K562 (cell line): ENCODE measurements around the gene SMG6. TPM values are rescaled to one million over a fixed set of nuclear protein-coding genes. Genes with fewer than 3 reads are reported as not detected.

Experiments
- ATAC-seq: fragments of 200-7000 bp; cut with Tn5 transposase; 3 replicates; pipeline ENCODE4 v1.9.1; 2020; ENCODE audit warnings: moderate library complexity
- BruUV-seq: library from RNA; stranded (reverse); fragments of 400-500 nt; replicated peaks from 2 replicates; lab custom pipeline; 2021; lab: Mats Ljungman, UMichigan
- CTCF ChIA-PET: fragments of 300-600 bp; formaldehyde crosslinking; extraction: SDS; loops from one replicate; lab custom pipeline; 2021; ENCODE audit warnings: low intra/inter-chr PET ratio; lab: Yijun Ruan, JAX
- POLR2A ChIA-PET: fragments of 300-600, 350-650 bp; sonication (Branson Sonifier 250); formaldehyde crosslinking; extraction: SDS; loops from one replicate; lab custom pipeline; 2021; ENCODE audit warnings: antibody characterized with exemption, inconsistent platforms; lab: Yijun Ruan, JAX
- DNase-seq, 4 experiments: peaks; one replicate each; pipeline versions ENCODE4 v3.0.0 to v3.0.0-alpha.2; 2011 to 2018; ENCODE audit warnings: low spot score in 3 of 4, mixed read lengths in 3 of 4; ENCODE audit errors: extremely low read depth in 1 of 4
- FAIRE-seq: peaks from 2 replicates; lab custom pipeline; 2011; peaks lifted over from hg19 to GRCh38; lab: Jason Lieb, UNC
- H2AFZ ChIP-seq: 2 replicates; pipeline ENCODE4 v1.6.0; 2011; ENCODE audit warnings: low read depth, low read length, control low read depth, inconsistent platforms
- H3K27ac ChIP-seq: fragments of 200-600 bp; 3 replicates; pipeline ENCODE4 v1.8.0; 2011; ENCODE audit warnings: low read depth, mild to moderate bottlenecking, control low read depth, inconsistent platforms, low read length, moderate library complexity, mixed read lengths; ENCODE audit errors: extremely low read depth
- H3K27me3 ChIP-seq, 2 experiments: fragments of 300-600 bp in 1 of 2; 2 replicates in 1 of 2; 3 replicates in 1 of 2; pipeline versions ENCODE4 v1.6.0 to v1.8.0; 2011; ENCODE audit warnings: inconsistent platforms in 2 of 2, low read length in 2 of 2, mild to moderate bottlenecking in 1 of 2, mixed read lengths in 1 of 2, moderate library complexity in 1 of 2; ENCODE audit not compliant: control insufficient read depth in 2 of 2, insufficient read depth in 2 of 2
- H3K36me3 ChIP-seq: fragments of 300-600 bp; 3 replicates; pipeline ENCODE4 v1.8.0; 2011; ENCODE audit warnings: mild to moderate bottlenecking, low read length, inconsistent platforms; ENCODE audit not compliant: control insufficient read depth, insufficient read depth
- H3K4me1 ChIP-seq, 2 experiments: fragments of 200-600 bp in 1 of 2; replicated peaks in 1 of 2; 2 replicates in 1 of 2; 3 replicates in 1 of 2; pipeline versions ENCODE4 v1.5.1 to v1.8.0; 2011; ENCODE audit warnings: inconsistent platforms in 2 of 2, low read length in 2 of 2, mild to moderate bottlenecking in 1 of 2, mixed read lengths in 1 of 2, moderate library complexity in 1 of 2; ENCODE audit not compliant: control insufficient read depth in 2 of 2, insufficient read depth in 2 of 2
- H3K4me2 ChIP-seq: 2 replicates; pipeline ENCODE4 v1.6.1; 2011; ENCODE audit warnings: low read length, control low read depth, inconsistent platforms, mixed read lengths; ENCODE audit not compliant: insufficient read depth
- H3K4me3 ChIP-seq: fragments of 200-600 bp; sonication (generic), shearing (Covaris generic); 2 replicates; pipeline ENCODE4 v1.5.1; 2016; ENCODE audit warnings: control low read depth, inconsistent platforms
- H3K79me2 ChIP-seq: fragments of 200-600 bp; 3 replicates; pipeline ENCODE4 v1.8.0; 2011; ENCODE audit warnings: low read length, inconsistent platforms; ENCODE audit not compliant: control insufficient read depth, insufficient read depth
- H3K9ac ChIP-seq, 2 experiments: 2 replicates each; pipeline versions ENCODE4 v1.6.0 to v1.6.1; 2011; ENCODE audit warnings: low read depth in 2 of 2, low read length in 2 of 2, control low read depth in 1 of 2, inconsistent platforms in 1 of 2, mild to moderate bottlenecking in 1 of 2, mixed read lengths in 1 of 2; ENCODE audit not compliant: insufficient read depth in 1 of 2
- H3K9me1 ChIP-seq: one replicate; pipeline ENCODE4 v1.6.0; 2011; ENCODE audit warnings: inconsistent platforms, mild to moderate bottlenecking, low read length, moderate library complexity; ENCODE audit not compliant: control insufficient read depth, insufficient read depth
- H3K9me3 ChIP-seq: replicated peaks from 2 replicates; pipeline ENCODE4 v1.5.1; 2011; ENCODE audit warnings: low read depth, low read length, inconsistent platforms; ENCODE audit not compliant: control insufficient read depth, insufficient read depth
- H4K20me1 ChIP-seq: replicated peaks from 2 replicates; pipeline ENCODE4 v1.6.1; 2011; ENCODE audit warnings: low read length, inconsistent platforms, mixed read lengths; ENCODE audit not compliant: control insufficient read depth, insufficient read depth
- CBX5 ChIP-seq: IDR thresholded peaks from 2 replicates; pipeline ENCODE4 v1.6.1; 2014; ENCODE audit warnings: low read depth, borderline replicate concordance
- CREBBP ChIP-seq: IDR thresholded peaks from one replicate; pipeline ENCODE4 v1.6.1; 2012; ENCODE audit warnings: low read depth, mild to moderate bottlenecking, control low read depth, inconsistent platforms, low read length
- ELK1 ChIP-seq: sonication (generic); formaldehyde crosslinking; IDR thresholded peaks from 2 replicates; pipeline ENCODE4 v1.8.1; 2022; ENCODE audit warnings: missing genetic modification reagents
- NR3C1 ChIP-seq: sonication (generic); formaldehyde crosslinking; IDR thresholded peaks from 2 replicates; pipeline ENCODE4 v1.8.1; 2022; ENCODE audit warnings: missing genetic modification reagents
- POLR2G ChIP-seq: fragments of 200-400 bp; formaldehyde crosslinking; IDR thresholded peaks from 2 replicates; pipeline ENCODE4 v1.6.1; 2017; ENCODE audit warnings: low read depth, mild to moderate bottlenecking, antibody characterized with exemption, low read length, moderate library complexity
- RBM14 ChIP-seq: fragments of 200-400 bp; formaldehyde crosslinking; IDR thresholded peaks from 2 replicates; pipeline ENCODE4 v1.6.1; 2018; ENCODE audit warnings: low read depth, mild to moderate bottlenecking, low read length, moderate library complexity, borderline replicate concordance; ENCODE audit not compliant: insufficient read depth
- SMARCC2 ChIP-seq: fragments of 450-650 bp; IDR thresholded peaks from 2 replicates; pipeline ENCODE4 v1.6.1; 2017; ENCODE audit warnings: antibody characterized with exemption, moderate library complexity, mild to moderate bottlenecking, low read depth
- ZNF766 ChIP-seq: fragments of 200-800 bp; sonication (Bioruptor generic); conservative IDR thresholded peaks from 2 replicates; pipeline ENCODE4 v1.6.1; 2016; ENCODE audit warnings: missing genetic modification characterization, missing compliant biosample characterization
- WGBS: fragments of 100-300 bp; shearing (Covaris generic); methylation state at CpG from one replicate; pipeline ENCODE4 v1.1.6; 2016; ENCODE audit warnings: low coverage, mixed read lengths; ENCODE audit not compliant: insufficient coverage; ENCODE audit errors: missing lambda C conversion rate; 5-methylcytosine and 5-hydroxymethylcytosine counted together
- in situ Hi-C: fragments of 300-500 bp; cut with MboI; formaldehyde crosslinking; loops from 4 replicates; pipeline ENCODE4 v1.15.0; 2018; ENCODE audit warnings: inconsistent platforms, mixed read lengths
- intact Hi-C: fragments of 100-400 bp; cut with micrococcal nuclease; formaldehyde crosslinking; loops from 2 replicates; pipeline ENCODE4 v1.14.2; 2022
- polyA plus RNA-seq, 8 experiments: library from polyadenylated mRNA; depleted of rRNA in 4 of 8; stranded (reverse) in 5 of 8; unstranded in 3 of 8; fragments of >200 nt; fragmentation: Nextera tagmentation in 2 of 8; fragmentation: Illumina TruSeq in 1 of 8; extraction: Ambion mirVana in 2 of 8; extraction: Trizol in 1 of 8; gene quantifications; 2 replicates each; pipeline versions ENCODE4 v1.2.1 to v1.2.3, GENCODE V29; 2011 to 2014; ENCODE audit warnings: inconsistent platforms in 1 of 8, missing spikeins in 1 of 8
- total RNA-seq, 7 experiments: library from RNA; depleted of rRNA in 6 of 7; stranded (reverse); fragments of >200 nt in 6 of 7; fragmentation: Illumina TruSeq in 2 of 7; extraction: Trizol in 2 of 7; gene quantifications; 2 replicates each; pipeline versions ENCODE4 v1.2.1 to v1.2.3, GENCODE V29; 2011 to 2021; ENCODE audit warnings: low replicate concordance in 1 of 7

Gene SMG6
- total and polyA plus RNA-seq, 9 of the 15 experiments (the other 6 are each of a cell fraction or from before 2014, with no cell fraction given): 0.44 to 13.9 (median 6.0) TPM

- ChIA-PET POLR2A (interaction anchor here (2.3 kb wide), 1 partner anchor 16 kb away, joined by 7 read pairs; no protein-coding TSS in a partner anchor), CTCF (no interaction called here)
- H3K9me3 ChIP-seq: no peaks in the 10 kb centered on the region
- no peak overlapping the region for H2AFZ ChIP-seq
- H3K9me1 ChIP-seq: no peaks in the 10 kb centered on the region
- no peak overlapping the region for H3K27ac ChIP-seq
- DNase-seq (no peak), ATAC-seq (no peak), FAIRE-seq (no peak)
- H3K27me3 ChIP-seq: no peaks in the 10 kb centered on the region
- peaks cover 9% of the 10 kb centered on the region; the same call in 2 of the 3 replicates for H3K36me3 ChIP-seq
- WGBS: 61% methylated on average over 9 of the region's 12 CpGs
- no peak overlapping the region for H3K9ac ChIP-seq
- BruUV-seq: no TSS peak
- H3K4me2 ChIP-seq: no peak overlapping the region
- in situ Hi-C loops: no loop called here
- no peaks in the 10 kb centered on the region for H4K20me1 ChIP-seq
- H3K4me1 ChIP-seq: no peaks in the 10 kb centered on the region
- H3K4me3 ChIP-seq: no peak overlapping the region
- intact Hi-C loops: no loop called here
- TF ChIP-seq ZNF766 (CRISPR knock-in tag): no peak
- no peak for TF ChIP-seq CREBBP
- TF ChIP-seq NR3C1 (CRISPR knock-in tag): no peak
- no peak for TF ChIP-seq POLR2G
- no peak for TF ChIP-seq RBM14
- TF ChIP-seq ELK1: no peak
- TF ChIP-seq CBX5: no peak
- TF ChIP-seq SMARCC2: no peak
- no peaks in the 10 kb centered on the region for H3K79me2 ChIP-seq
Measured at GRCh38 chr17:2207815-2208515, 95.6 kb downstream of the SMG6 start.
